NCI-H524 (cell line): ENCODE measurements around the gene TAS2R13.

Source experiments
- DNase-seq, 2 experiments: peaks; one replicate each; lab custom pipeline; 2025; lab: John Stamatoyannopoulos, UW

The TAS2R13 gene

GRCh38 chr12:10867381-10867780 lies 42.0 kb downstream of the TAS2R13 start:
- no peak for DNase-seq

DNA sequence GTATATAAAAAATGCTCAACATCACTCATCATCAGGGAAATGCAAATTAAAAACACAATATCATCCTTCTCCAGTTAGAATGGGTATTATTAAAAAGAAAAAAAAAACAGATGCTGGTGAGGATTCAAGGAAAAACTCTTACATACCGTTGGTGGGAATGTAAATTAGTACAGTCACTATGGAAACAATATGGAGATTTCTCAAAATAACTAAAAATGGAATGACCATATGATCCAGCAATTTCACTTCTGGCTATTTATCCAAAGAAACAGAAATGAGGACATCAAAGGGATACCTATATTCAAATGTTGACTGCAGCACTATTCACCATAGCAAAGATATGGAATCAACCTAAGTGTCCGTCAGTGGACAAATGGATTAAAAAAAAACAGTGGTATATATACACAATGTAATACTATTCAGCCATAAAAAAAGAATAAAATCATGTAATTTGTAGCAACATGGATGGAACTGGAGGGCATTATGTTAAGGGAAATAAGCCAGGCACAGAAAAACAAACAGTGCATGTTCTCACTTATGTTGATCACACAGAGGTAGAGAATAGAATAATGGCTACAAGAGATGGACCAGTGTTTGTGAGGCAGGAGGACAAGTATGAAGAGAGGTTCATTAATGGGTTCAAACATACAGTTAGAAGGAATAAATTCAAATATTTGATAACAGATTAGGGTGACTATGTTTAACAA lies 45.7 kb downstream of the TAS2R13 start:
- no peak for DNase-seq

DNA sequence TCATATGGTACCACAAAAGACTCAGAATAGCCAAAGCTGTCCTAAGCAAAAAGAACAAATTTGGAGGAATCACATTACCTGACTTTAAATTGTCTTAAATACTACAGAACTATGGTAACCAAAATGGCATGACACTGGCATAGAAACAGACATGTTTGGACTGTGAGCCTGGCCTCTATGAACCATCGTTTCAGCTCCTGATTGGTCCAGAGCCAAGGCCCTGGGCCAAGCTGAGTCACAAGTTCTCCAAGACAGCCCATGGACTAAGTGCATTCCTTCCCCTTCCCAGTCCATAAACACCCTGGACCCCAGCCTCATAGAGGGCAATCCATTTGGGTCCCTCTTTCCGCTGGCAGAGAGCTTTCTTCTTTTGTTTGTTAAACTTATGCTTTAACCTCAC lies 48.0 kb downstream of the TAS2R13 start:
- DNase-seq = no peak
